Stomach (tissue), 9 donors: Measurements from ENCODE around the gene FHAD1. TPM values are rescaled to one million over a fixed set of nuclear protein-coding genes. Genes with fewer than 3 reads are reported as not detected.

Source experiments
- DNase-seq, 2 donors: peaks; one replicate each; pipeline versions ENCODE4 v3.0.0 to v3.0.0-alpha.2; 2013 to 2019
- H3K27ac ChIP-seq, 5 donors: fragments of 200-600 bp in 4 of 5; sonication (generic) in 4 of 5; one replicate each; pipeline ENCODE4 v1.5.1; 2013 to 2019; ENCODE audit warnings: mild to moderate bottlenecking in 1 of 5, moderate library complexity in 1 of 5
- H3K27me3 ChIP-seq, 3 donors: fragments of 200-600 bp; sonication (generic); one replicate each; pipeline ENCODE4 v1.5.1; 2017 to 2019; ENCODE audit warnings: mixed run types in 1 of 3
- H3K36me3 ChIP-seq, 4 donors: fragments of 200-600 bp; sonication (generic); 1 replicate in 3 of 4; 2 replicates in 1 of 4; pipeline ENCODE4 v1.5.1; 2016 to 2019
- H3K4me1 ChIP-seq, 4 donors: fragments of 200-600 bp; sonication (generic); one replicate each; pipeline ENCODE4 v1.5.1; 2016 to 2019
- H3K4me3 ChIP-seq, 4 donors: fragments of 200-600 bp; sonication (generic) in 3 of 4; one replicate each; pipeline ENCODE4 v1.5.1; 2016 to 2019; ENCODE audit warnings: mild to moderate bottlenecking in 1 of 4
- H3K9me3 ChIP-seq, 4 donors: fragments of 200-600 bp; sonication (generic); one replicate each; pipeline ENCODE4 v1.5.1; 2016 to 2019
- CTCF ChIP-seq, 7 experiments: fragments of 450-650 bp in 4 of 7; fragments of 200-600 bp in 3 of 7; sonication (generic) in 3 of 7; IDR thresholded peaks; one replicate each; pipeline ENCODE4 v1.5.1; 2016 to 2019; ENCODE audit warnings: antibody characterized with exemption in 7 of 7, control low read depth in 2 of 7, mild to moderate bottlenecking in 1 of 7
- EP300 ChIP-seq: sonication (generic); formaldehyde crosslinking; IDR thresholded peaks from one replicate; pipeline ENCODE4 v1.6.1; 2017; ENCODE audit warnings: antibody characterized with exemption
- POLR2A ChIP-seq, 4 donors: fragments of 450-650 bp; IDR thresholded peaks; one replicate each; pipeline ENCODE4 v1.6.1; 2016; ENCODE audit warnings: antibody characterized with exemption in 4 of 4, control low read depth in 2 of 4, mild to moderate bottlenecking in 1 of 4, moderate library complexity in 1 of 4
- POLR2AphosphoS5 ChIP-seq, 3 donors: sonication (generic); formaldehyde crosslinking; IDR thresholded peaks; one replicate each; pipeline ENCODE4 v1.6.1; 2016; ENCODE audit warnings: antibody characterized with exemption in 3 of 3
- WGBS, 5 donors: extraction: QIAGEN DNeasy Blood & Tissue Kit in 3 of 5; methylation state at CpG; one replicate each; pipeline versions ENCODE4 v1.1.5 to v1.1.7; 2013 to 2018; 5-methylcytosine and 5-hydroxymethylcytosine counted together
- intact Hi-C: fragments of 100-400 bp; cut with DNase I; formaldehyde crosslinking; loops from one replicate; pipeline ENCODE4 v1.15.1; 2023; ENCODE audit warnings: low total_unique reads
- polyA plus RNA-seq, 3 donors: library from polyadenylated mRNA; stranded (reverse); fragments of 200-250 nt; gene quantifications; one replicate each; pipeline ENCODE4 v1.2.3, GENCODE V29; 2013
- total RNA-seq, 5 donors: library from RNA; depleted of rRNA; stranded (reverse); fragments of >200 nt; gene quantifications; one replicate each; pipeline versions ENCODE4 v1.1.0 to v1.2.3, GENCODE V29; 2014 to 2016
- donor health status: healthy with polysubstance abuse.
- donor health status: Bipolar disorder and iron deficiency.
- donor health status: healthy.

Gene FHAD1
- total and polyA plus RNA-seq, 8 donors, result 0.38 to 5.1 (median 1.4) TPM; not detected in 2

- Histone ChIP-seq H3K27ac (no peak overlapping the region), H3K4me3 (no peak overlapping the region), H3K4me1 (peaks cover 0 to 13% (median 5%) of the 10 kb centered on the region in 4 donors), H3K36me3 (no peaks in the 10 kb centered on the region), H3K9me3 (peaks cover 4 to 8% (median 5%) of the 10 kb centered on the region in 4 donors), H3K27me3 (no peaks in the 10 kb centered on the region)
- intact Hi-C loops, result no loop called here
- 90 to 95% (median 94%) methylated on average over 5 of the region's 5 CpGs for WGBS, 5 donors
- TF ChIP-seq CTCF (IDR thresholded peaks at IDR 0.05) (no peak), POLR2AphosphoS5 (IDR thresholded peaks at IDR 0.05) (no peak), POLR2A (IDR thresholded peaks at IDR 0.05) (no peak), EP300 (no peak)
- DNase-seq, result no peak
Observed at GRCh38 chr1:15402809-15403450, 155.9 kb downstream of the FHAD1 start.

- DNase-seq, result no peak
- 91 to 96% (median 94%) methylated on average over 9 of the region's 9 CpGs for WGBS, 5 donors
- no peak for TF ChIP-seq POLR2A (IDR thresholded peaks at IDR 0.05)
- no peak for TF ChIP-seq CTCF (IDR thresholded peaks at IDR 0.05)
- no peak for TF ChIP-seq EP300
- TF ChIP-seq POLR2AphosphoS5 (IDR thresholded peaks at IDR 0.05), result no peak
- Histone ChIP-seq H3K4me1 (peaks cover 2 to 17% (median 8%) of the 10 kb centered on the region in 4 donors), H3K27ac (no peak overlapping the region), H3K4me3 (no peak overlapping the region), H3K36me3 (no peaks in the 10 kb centered on the region), H3K27me3 (no peaks in the 10 kb centered on the region), H3K9me3 (peaks cover 4 to 8% (median 5%) of the 10 kb centered on the region in 4 donors)
- intact Hi-C loops, result no loop called here
Observed at GRCh38 chr1:15403962-15404580, 157.0 kb downstream of the FHAD1 start.

- no peak for DNase-seq
- Histone ChIP-seq H3K27ac (no peak overlapping the region), H3K36me3 (no peaks in the 10 kb centered on the region), H3K4me3 (no peak overlapping the region), H3K4me1 (peaks cover 5 to 21% (median 13%) of the 10 kb centered on the region in 4 donors), H3K27me3 (no peaks in the 10 kb centered on the region), H3K9me3 (no peaks in the 10 kb centered on the region)
- no peak for TF ChIP-seq CTCF (IDR thresholded peaks at IDR 0.05)
- no peak for TF ChIP-seq POLR2AphosphoS5 (IDR thresholded peaks at IDR 0.05)
- no peak for TF ChIP-seq POLR2A (IDR thresholded peaks at IDR 0.05)
- no peak for TF ChIP-seq EP300
- WGBS, 5 donors, result 92 to 96% (median 94%) methylated on average over 9 of the region's 9 CpGs
- intact Hi-C loops, result no loop called here
Observed at GRCh38 chr1:15405106-15405850, 158.3 kb downstream of the FHAD1 start.
